Ascending aorta (tissue), 2 donors: ENCODE measurements around the gene SLC48A1. TPM values are rescaled to one million over a fixed set of nuclear protein-coding genes. Genes with fewer than 3 reads are reported as not detected.

Source experiments
- DNase-seq, 2 donors: peaks; one replicate each; pipeline ENCODE4 v3.0.0-alpha.2; 2019; ENCODE audit warnings: low spot score in 2 of 2
- H3K27ac ChIP-seq, 2 donors: fragments of 200-600 bp; sonication (generic); one replicate each; pipeline ENCODE4 v1.5.1; 2016 to 2017; ENCODE audit warnings: mild to moderate bottlenecking in 1 of 2
- H3K27me3 ChIP-seq: fragments of 200-600 bp; sonication (generic); one replicate; pipeline ENCODE4 v1.5.1; 2017
- H3K36me3 ChIP-seq, 2 donors: fragments of 200-600 bp; sonication (generic); one replicate each; pipeline ENCODE4 v1.5.1; 2016
- H3K4me1 ChIP-seq, 2 donors: fragments of 200-600 bp; sonication (generic); one replicate each; pipeline ENCODE4 v1.5.1; 2016 to 2017; ENCODE audit warnings: mild to moderate bottlenecking in 1 of 2
- H3K4me3 ChIP-seq, 2 donors: fragments of 200-600 bp; sonication (generic); one replicate each; pipeline ENCODE4 v1.5.1; 2016 to 2017; ENCODE audit warnings: mild to moderate bottlenecking in 1 of 2
- H3K9me3 ChIP-seq, 2 donors: fragments of 200-600 bp; sonication (generic); one replicate each; pipeline ENCODE4 v1.5.1; 2016
- intact Hi-C: fragments of 100-400 bp; cut with DNase I; formaldehyde crosslinking; loops from one replicate; pipeline ENCODE4 v1.15.1; 2023
- total RNA-seq: library from RNA; depleted of rRNA; stranded (reverse); fragments of >200 nt; gene quantifications from one replicate; pipeline ENCODE4 v1.1.0, GENCODE V29; 2016
- TF ChIP-seq, protein P1 (sequence below), 3 experiments: fragments of 200-600 bp in 2 of 3; fragments of 450-650 bp in 1 of 3; sonication (generic) in 2 of 3; IDR thresholded peaks; one replicate each; pipeline ENCODE4 v1.5.1; 2016 to 2019; ENCODE audit warnings: antibody characterized with exemption in 3 of 3, mild to moderate bottlenecking in 1 of 3, moderate library complexity in 1 of 3

Gene SLC48A1
- total RNA-seq, 1 donor from 2014 or later = 144 TPM

DNA sequence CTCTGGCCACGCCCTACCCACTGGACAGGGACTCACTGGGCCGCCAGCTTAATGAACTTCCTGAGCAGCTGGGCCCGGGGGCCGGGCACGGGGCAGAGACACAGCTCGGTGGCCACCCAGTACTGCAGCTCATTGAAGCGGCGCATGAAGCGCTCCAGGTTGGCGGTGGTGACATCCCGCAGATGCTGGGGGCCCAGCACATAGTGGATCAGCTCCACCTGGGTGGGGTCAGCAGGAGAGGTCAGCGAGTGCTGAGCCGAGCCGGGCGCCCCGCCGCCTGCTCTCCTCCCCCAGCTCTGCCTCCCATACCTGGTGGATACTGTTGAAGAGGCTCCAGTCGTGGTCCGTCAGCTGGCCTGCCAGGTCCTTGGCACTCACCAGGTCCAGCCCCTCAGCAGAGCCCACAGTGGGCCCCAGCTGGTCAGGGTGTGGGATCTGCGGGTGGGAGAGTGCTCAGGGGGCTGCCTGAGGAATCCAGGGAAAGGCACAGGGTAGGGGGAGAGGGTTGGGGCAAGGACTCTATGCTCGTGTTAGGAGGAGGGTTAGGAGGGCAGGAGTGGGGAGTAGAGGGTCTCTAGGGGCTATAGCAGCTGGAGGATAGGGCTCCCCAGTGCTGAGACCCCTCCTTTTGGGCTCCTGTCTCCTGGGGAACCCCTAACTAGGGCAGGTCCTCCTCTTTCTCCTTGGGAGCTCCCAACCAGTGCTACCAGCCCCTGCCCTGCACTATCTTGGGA is 32.3 kb upstream of the SLC48A1 start:
- Histone ChIP-seq H3K27ac (peak overlapping the region; percentile 46 to 62), H3K27me3 (no peaks in the 10 kb centered on the region), H3K9me3 (no peaks in the 10 kb centered on the region), H3K4me1 (peaks cover 13 to 33% of the 10 kb centered on the region in 2 donors), H3K4me3 (no peak overlapping the region), H3K36me3 (peaks cover 0 to 31% of the 10 kb centered on the region in 2 donors)
- TF ChIP-seq, protein P1, sequence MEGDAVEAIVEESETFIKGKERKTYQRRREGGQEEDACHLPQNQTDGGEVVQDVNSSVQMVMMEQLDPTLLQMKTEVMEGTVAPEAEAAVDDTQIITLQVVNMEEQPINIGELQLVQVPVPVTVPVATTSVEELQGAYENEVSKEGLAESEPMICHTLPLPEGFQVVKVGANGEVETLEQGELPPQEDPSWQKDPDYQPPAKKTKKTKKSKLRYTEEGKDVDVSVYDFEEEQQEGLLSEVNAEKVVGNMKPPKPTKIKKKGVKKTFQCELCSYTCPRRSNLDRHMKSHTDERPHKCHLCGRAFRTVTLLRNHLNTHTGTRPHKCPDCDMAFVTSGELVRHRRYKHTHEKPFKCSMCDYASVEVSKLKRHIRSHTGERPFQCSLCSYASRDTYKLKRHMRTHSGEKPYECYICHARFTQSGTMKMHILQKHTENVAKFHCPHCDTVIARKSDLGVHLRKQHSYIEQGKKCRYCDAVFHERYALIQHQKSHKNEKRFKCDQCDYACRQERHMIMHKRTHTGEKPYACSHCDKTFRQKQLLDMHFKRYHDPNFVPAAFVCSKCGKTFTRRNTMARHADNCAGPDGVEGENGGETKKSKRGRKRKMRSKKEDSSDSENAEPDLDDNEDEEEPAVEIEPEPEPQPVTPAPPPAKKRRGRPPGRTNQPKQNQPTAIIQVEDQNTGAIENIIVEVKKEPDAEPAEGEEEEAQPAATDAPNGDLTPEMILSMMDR (IDR thresholded peaks at IDR 0.05) = no peak
- no peak for DNase-seq
- intact Hi-C loops = no loop called here

DNA sequence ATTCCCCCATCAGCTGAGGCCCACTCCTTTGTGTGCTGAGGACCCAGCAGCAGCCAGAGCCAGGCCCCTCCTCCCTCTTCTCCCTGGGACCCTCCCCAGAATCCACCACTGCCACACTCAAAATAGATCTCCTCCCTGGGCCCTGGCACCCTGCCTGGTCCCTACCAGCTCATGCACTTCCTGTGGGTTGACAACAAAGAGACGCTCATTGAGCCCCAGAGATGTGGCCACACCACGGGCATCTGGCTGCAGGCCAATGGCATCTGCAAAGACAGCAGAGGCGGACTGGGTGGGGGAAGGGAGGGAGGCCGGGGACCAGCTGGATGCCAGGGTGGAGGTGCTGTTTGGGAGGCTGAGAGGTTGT is 31.7 kb upstream of the SLC48A1 start:
- TF ChIP-seq, protein P1 (IDR thresholded peaks at IDR 0.05) = no peak
- no peaks in the 10 kb centered on the region for H3K9me3 ChIP-seq
- H3K4me1 ChIP-seq = peaks cover 7 to 28% of the 10 kb centered on the region in 2 donors
- H3K36me3 ChIP-seq = peaks cover under 1 to 36% of the 10 kb centered on the region in 2 donors
- DNase-seq = peak; percentile 69 to 86
- peak overlapping the region; percentile 46 to 62 for H3K27ac ChIP-seq
- H3K4me3 ChIP-seq = no peak overlapping the region
- intact Hi-C loops = no loop called here
- no peaks in the 10 kb centered on the region for H3K27me3 ChIP-seq

DNA sequence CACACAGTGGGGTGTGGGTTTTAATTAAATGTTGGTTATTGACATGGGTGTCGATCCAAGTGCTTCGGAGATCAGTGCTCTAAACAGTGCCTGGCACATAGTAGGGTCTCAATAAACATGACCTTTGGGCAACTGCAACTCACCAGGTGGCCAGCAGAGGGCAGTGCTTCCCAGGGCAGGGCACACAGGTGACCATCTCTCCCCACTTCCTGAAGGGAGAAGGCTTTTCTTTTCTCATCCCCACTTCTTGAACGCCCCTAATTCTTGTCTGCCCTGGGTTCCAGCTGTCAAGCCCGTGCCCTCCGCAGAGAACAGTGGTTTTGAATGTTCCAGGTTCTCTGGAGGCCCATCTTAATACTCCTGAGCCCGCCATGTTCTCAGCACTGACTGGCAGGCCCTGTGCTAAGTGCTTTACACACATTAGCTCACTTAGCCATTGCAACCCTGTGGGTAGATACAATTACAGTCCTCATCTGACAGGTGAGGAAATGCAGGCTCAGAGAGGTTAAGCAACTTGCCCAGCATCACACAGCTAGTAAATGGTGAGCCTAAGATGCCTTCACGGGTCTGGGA is 30.7 kb upstream of the SLC48A1 start:
- no peaks in the 10 kb centered on the region for H3K27me3 ChIP-seq
- H3K4me1 ChIP-seq = peaks cover 0 to 20% of the 10 kb centered on the region in 2 donors
- no peaks in the 10 kb centered on the region for H3K9me3 ChIP-seq
- TF ChIP-seq, protein P1 (IDR thresholded peaks at IDR 0.05) = peak; percentile 92 to 96 (median 93)
- H3K4me3 ChIP-seq = no peak overlapping the region
- peaks cover 11 to 47% of the 10 kb centered on the region in 2 donors for H3K36me3 ChIP-seq
- intact Hi-C loops = loop anchor here (1.0 kb wide), 2 partner anchors 25 to 37 kb away; no protein-coding TSS in a partner anchor
- no peak overlapping the region for H3K27ac ChIP-seq
- peak in 1 of 2 donors; percentile 83 for DNase-seq

DNA sequence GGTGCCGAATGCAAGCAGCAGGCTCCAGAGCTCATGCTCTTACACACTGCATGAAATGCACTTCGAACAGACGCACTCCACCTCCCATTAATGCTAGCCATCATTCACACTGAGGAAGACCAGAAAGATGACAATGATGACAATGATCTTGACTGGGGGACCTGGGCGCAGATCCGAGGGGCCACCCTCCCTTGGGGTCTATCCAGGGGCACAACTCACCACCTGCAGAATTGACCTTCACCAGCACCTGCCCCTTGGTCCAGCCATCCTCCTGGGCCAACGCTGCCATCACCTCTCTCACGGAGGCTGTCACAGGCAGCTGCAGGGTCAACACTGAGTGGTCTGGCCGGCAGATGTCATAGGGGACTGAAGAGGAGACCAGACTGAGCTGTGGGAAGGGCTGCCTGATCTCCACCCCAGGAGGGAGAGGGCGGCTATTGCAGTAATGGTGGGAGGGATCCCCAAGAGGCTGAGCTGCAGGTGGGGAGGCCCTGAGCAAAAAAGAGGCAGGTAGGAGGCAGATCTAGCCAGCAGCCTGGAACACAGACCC is 29.7 kb upstream of the SLC48A1 start:
- Histone ChIP-seq H3K27ac (no peak overlapping the region), H3K4me1 (peaks cover 0 to 11% of the 10 kb centered on the region in 2 donors), H3K36me3 (peaks cover 22 to 54% of the 10 kb centered on the region in 2 donors), H3K9me3 (no peaks in the 10 kb centered on the region), H3K27me3 (no peaks in the 10 kb centered on the region), H3K4me3 (no peak overlapping the region)
- DNase-seq = no peak
- intact Hi-C loops = no loop called here
- TF ChIP-seq, protein P1 (IDR thresholded peaks at IDR 0.05) = no peak

DNA sequence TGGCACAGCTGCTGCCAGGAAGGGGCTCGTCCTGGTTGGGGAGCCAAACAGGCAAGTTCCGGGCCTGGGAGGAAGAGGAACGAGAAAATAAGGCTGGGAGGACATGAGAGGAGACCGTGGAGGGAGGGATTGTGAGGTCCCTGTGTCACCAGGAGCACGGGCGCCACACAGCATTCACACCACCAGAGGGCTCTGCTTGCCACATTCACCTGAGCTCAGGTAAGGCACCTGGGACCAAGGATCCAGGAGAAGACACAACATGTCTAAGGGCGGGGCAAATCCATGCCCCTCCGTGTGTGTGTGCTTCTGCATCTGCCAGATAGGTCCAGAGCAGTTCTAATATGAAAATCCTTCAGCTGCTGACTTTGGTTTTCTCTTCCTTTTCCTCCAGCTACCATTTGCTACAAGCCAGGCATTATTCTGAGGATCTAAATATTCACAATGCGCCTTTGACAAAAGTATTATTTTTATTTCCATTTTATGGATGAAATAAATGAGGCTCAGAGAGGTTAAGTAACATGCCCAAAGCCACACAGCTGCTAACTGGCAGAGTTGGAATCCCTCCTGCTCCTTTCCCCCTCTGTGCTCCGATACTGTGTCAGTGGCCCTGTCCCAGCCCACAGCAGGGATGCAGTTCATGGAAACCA is 28.9 kb upstream of the SLC48A1 start:
- H3K36me3 ChIP-seq = peaks cover 28 to 59% of the 10 kb centered on the region in 2 donors
- no peak overlapping the region for H3K4me3 ChIP-seq
- H3K27ac ChIP-seq = no peak overlapping the region
- no peak for DNase-seq
- H3K27me3 ChIP-seq = no peaks in the 10 kb centered on the region
- intact Hi-C loops = no loop called here
- H3K4me1 ChIP-seq = peaks cover 0 to 11% of the 10 kb centered on the region in 2 donors
- TF ChIP-seq, protein P1 (IDR thresholded peaks at IDR 0.05) = peak in 1 of 3 experiments; percentile 36
- H3K9me3 ChIP-seq = no peaks in the 10 kb centered on the region
